NCI-H2196 treated with DMSO at 0.1 percent for 48 hours (cell line): Measurements from ENCODE around the gene TRPM2.
"Not testable (repeated sequence)": the region's sequence is repeated elsewhere in the genome, so short reads cannot be mapped to it uniquely, and the experiment has no call there.

ENCODE experiments used
- DNase-seq: peaks from one replicate; lab custom pipeline; 2025; ENCODE audit not compliant: unreplicated experiment; lab: John Stamatoyannopoulos, UW

TRPM2 gene

DNA sequence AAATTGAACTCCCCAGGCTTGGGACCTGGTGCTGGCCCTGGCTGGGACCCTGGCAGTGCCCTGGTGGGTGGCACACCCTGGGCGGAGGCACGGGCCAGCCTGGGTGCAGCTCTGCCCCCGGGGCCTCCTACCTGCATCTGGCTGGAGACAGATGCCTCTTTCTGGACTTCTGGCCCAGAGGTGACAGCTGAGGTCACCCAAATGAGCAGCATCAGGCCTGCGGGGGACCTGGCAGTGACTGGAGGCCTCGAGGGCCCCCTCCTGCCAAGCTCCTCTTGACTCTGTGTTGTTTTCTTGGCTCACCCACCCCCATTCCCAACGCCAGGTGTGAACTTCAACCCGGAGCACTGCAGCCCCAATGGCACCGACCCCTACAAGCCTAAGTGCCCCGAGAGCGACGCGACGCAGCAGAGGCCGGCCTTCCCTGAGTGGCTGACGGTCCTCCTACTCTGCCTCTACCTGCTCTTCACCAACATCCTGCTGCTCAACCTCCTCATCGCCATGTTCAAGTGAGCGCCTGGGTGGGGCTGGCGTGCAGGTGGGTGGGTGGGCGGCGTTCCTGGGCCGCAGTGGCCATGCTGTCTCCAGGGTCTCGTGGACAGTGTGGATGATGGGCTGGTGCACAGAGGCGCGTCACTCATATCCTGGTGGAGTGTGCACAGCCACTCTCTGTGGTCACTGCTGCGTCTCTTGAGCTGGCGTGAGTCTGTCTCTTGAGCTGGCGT, 60.3 kb downstream of the TRPM2 start:
- no peak for DNase-seq

- no peak for DNase-seq
Measured at GRCh38 chr21:44414291-44415072, 61.1 kb downstream of the TRPM2 start.

DNA sequence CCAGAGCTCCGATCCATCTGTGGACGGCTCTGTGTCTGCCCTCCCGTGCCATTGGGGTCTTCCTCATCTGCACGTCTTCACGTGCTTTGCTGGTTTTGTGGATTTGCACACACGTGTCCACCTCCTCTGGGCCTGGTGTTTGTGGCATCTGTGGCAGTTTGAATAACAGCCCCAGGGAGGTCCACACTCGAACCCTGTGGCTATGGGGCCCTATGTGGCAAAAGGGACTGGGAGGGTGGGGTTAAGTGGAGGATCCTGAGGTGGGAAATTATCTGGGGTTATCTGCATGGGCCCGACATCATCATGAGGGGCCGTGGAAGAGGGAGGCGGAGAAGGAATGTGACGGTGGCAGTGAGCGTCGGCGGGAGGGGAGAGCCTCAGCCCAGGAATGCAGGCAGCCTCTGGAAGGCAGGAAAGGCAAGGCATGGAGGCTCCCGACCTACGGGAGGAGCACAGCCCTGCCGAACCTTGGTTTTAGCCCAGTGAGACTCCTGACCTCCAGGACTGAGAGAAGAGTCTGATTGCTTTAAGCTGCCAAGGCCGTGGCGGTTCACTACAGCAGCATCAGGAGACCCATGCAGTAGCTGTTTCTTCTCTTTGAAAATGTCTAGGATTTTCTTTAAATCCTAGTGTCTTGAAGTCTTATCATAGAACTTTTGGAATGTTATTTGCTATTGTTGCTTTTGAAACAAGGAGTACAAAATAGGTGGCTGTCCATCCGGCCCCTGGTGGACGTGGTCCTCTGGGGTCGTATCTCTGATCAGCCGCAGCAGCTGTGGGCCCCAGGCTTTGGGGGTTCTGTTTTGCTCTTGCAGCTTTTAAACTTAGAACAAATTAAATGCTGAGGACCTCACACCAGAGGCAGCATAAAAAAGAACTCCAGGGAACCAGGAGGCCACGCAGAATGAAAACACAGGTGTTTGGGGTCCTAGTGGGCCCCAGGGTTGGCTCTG, 61.9 kb downstream of the TRPM2 start:
- no peak for DNase-seq

GRCh38 chr21:44416193-44416592, 62.8 kb downstream of the TRPM2 start:
- no peak for DNase-seq

GRCh38 chr21:44417621-44418107, 64.2 kb downstream of the TRPM2 start:
- DNase-seq = not testable (repeated sequence)

DNA sequence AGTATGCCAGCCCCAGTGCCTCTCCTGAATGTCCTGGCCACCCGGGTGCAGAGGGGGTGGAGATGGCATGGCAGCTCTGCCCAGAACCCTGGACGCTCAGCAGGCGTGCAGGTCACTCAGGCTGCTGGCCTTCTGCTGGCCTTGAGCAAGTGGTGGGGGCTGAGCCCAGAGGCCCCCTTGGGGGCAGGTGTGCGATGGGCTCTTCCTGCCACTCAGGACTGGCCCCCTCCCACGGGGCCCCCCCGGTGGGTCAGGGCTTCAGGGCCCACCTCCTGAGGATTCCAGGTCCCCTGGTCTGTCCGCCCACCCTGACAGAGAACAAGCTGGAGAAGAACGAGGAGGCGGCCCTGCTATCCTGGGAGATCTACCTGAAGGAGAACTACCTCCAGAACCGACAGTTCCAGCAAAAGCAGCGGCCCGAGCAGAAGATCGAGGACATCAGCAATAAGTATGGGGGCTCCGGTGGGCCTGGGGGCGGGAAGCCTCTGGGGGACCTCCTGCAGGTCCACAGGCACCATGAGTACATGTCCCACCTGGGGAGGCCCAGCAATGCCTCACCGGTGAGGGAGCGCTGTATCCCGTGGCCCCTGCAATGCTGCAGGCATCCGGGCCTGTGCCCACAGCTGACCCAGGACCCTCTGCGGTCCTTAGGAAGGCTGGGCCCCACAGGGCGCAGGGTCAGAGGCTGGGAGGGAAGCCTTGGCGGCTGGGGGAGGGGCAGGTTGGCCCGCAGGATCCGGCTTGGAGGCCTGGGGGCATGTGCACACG, 64.9 kb downstream of the TRPM2 start:
- DNase-seq = no peak

DNA sequence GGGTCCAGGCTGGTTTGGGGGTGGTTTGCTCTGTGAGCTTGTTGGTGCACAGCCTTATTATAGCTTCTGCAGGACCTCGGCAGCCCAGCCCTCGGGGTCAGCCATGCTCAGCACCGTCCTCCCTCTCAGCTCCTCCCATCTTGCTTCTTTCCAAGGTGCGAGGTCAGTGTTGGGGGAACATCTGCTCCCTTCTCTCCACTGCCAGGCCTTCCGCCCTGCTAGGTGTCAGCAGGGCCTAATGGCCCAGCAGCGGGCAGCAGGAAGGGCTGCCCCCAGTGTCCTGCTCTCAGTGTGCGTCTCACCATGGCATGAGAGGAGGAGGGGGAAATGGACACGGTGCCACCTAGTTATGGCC, 65.4 kb downstream of the TRPM2 start:
- DNase-seq = no peak

DNA sequence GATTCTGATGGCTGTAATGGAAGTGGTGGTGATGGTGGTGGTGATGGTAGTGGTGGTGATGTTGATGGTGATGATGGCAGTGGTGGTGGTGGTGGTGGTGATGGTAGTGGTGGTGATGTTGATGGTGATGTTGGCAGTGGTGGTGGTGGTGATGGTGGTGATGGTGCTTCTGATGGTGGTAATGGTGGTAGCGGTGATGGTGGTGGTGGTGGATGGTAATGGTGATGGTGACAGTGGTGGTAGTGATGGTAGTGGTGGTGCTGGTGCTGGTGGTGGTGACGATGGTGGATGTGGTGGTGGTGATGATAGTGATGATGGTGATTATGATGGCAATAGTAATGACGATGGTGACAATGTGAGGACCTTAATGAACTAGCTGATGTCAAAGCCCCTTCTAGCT, 66.3 kb downstream of the TRPM2 start:
- no peak for DNase-seq

DNA sequence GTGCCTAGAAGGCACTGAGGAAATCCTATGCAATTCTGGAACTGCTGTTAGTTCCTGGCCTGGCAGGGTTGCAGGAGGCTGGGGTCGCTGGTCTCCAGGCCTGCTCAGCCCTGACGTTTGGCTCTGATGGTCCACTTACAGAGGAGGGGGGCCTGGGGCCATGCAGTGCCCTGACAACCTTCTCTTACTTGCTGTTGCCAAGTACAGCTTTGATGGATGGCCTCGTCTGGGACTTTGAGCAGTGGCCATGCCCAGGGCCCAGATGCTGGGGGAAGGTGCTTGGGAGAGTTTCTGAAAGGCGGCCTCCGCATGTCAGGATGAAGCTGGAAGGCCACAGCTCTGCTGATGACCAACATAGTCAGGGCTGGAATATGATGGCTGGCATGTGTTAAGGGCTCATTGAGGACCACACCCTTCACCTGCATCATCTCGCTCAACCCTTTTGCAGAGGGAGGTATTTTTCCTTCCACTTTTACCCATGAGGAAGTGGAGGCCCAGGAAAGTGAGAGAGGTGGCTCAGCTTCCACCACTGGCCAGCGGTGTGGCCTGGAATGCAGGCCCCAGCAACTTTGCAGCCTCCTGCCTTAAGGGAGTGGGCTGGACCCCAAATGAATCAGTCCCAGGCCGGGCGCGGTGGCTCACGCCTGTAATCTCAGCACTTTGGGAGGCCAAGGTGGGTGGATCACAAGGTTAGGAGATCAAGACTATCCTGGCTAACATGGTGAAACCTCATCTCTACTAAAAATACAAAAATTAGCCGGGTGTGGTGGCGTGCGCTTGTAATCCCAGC, 67.2 kb downstream of the TRPM2 start:
- DNase-seq = no peak

GRCh38 chr21:44421901-44422840, 68.8 kb downstream of the TRPM2 start:
- no peak for DNase-seq

DNA sequence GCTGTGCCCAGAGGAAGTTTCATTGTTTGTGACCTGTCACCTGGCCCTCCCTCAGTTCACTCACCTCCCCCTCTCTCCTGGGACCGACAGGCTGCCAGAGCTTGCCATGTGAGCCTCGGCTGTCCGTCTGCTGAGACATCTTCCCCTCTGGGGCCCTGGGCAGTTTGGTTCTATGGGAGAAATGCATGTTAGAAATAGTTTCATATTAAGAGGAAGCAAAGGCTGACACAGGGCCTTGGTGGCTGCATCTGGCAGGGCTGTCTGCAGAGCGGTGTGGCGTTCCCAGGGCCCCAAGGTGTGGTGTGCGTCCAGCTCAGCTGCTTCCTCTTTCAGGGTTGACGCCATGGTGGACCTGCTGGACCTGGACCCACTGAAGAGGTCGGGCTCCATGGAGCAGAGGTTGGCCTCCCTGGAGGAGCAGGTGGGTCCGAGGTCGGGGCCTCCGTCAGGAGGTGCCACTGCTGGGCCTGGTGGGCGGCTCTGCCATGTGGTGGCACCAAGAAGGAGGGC, 69.9 kb downstream of the TRPM2 start:
- DNase-seq = no peak

- no peak for DNase-seq
Measured at GRCh38 chr21:44423941-44424607, 70.7 kb downstream of the TRPM2 start.

DNA sequence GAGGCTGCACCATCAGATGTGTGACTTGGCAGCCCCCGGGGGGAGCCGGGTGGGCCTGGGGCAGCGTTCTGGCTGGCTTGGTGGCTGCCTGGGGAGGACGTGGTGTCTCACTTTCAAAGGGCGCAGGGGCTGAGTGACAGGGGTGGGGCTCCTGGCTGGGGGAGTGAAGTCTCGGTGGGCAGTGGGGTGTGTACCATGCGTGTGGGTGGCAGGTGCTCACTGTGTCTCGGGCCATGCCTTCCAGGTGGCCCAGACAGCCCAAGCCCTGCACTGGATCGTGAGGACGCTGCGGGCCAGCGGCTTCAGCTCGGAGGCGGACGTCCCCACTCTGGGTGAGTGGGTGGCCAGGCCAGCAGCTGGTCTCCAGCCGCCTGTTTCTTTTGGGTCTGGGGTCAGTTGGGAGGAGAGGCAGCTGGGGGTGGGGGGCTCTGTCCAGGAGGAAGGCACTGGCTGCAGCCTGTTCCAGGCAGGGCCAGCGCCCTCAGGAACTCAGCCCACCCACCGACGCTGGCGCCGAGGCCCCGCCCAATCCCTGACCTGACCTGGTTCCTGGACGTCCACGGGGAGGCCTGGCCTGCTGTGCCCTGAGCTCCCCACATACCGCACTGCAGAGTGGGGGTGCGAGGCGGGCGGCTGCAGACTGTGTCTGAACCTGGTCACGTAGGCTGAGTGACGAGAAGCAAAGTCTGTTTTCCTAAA, 71.3 kb downstream of the TRPM2 start:
- no peak for DNase-seq

DNA sequence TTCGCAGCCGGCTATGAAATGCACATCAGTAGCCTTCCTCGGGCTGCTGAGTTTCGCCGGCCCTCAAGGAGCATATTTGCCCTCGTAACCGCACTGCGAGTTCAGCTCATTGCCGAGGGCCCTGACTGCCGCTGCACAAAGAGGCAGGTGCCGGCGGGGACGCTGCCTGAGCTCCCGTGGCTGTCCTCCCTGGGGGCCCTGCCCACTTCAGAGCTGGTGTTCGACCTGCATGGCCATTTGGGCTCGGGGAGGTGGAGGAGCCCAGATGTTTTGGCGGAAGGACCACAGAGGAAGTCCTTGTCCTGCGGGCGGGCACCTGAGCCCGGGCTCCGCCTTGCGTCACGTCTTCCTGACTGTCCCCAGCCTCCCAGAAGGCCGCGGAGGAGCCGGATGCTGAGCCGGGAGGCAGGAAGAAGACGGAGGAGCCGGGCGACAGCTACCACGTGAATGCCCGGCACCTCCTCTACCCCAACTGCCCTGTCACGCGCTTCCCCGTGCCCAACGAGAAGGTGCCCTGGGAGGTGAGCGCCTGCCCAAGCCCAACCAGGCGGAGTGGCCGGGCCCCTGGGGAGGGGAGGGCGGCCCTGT, 72.0 kb downstream of the TRPM2 start:
- no peak for DNase-seq

DNA sequence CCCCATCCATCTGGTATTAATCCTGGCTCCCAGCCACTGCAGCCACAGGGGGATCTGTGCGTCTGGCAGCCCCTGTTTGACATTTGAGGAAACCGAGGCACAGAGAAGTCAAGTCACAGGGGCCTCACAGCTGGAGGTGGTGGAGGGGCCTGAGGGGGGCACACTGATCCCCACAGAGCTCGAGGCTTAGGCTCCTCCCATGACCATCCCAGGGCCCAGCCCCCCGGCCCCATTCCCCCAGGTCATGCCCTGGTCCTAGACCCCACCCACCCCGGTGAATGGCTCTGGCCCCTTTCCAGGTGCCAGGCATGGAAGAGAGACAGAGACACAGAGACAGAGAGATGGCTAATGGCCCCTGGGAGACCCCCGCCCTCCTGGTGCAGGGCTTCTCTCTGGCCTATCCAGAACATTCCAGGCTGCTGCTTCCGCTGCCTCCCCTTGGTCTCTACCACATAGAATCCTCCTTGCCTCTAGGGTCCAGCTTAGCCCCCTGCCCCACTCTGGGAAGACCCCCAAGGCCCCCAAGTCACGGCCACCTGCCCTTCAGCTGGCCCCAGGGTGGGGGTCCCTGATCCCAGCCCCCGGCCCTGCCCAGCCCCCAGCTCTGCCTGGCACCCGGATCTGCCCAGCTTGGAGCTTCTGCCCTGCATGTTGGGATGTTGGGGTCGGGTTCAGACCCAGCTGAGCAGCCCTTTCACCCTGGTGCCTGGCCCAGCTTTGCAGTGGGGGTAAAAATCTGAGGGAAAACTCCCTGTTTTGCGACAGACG, 72.7 kb downstream of the TRPM2 start:
- DNase-seq = no peak

DNA sequence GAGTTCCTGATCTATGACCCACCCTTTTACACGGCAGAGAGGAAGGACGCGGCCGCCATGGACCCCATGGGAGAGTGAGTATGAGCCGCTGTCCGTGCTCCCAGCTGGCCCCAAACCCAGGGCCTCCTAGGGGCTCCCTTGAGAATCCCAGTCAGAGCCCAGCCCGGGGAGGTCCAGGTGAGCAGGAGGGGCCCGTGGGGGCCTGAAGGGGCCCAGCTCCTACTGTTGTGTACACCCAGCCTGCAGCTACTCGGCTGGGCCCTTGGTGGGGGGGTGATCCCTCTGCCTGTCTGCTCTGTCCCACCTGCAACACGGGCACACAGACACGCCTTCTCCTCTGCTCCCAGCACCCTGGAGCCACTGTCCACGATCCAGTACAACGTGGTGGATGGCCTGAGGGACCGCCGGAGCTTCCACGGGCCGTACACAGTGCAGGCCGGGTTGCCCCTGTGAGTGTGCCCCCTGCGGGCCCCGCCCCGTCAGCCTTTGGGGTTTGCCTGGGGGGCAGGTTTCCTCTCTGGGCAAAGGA, 73.3 kb downstream of the TRPM2 start:
- no peak for DNase-seq
